Nephron progenitor cell (in vitro differentiated cells): ENCODE results near the gene MUSTN1.

Experiments
- DNase-seq: peaks from one replicate; pipeline ENCODE4 v3.0.0; 2021
- H3K27ac Mint-ChIP-seq: 2 replicates; pipeline ENCODE4 v1.8.0; 2021; ENCODE audit warnings: mild to moderate bottlenecking, moderate library complexity, mixed read lengths
- H3K27me3 Mint-ChIP-seq: 2 replicates; pipeline ENCODE4 v1.8.0; 2021; ENCODE audit warnings: mild to moderate bottlenecking, low read depth, mixed read lengths; ENCODE audit not compliant: poor library complexity
- H3K36me3 Mint-ChIP-seq: 2 replicates; pipeline ENCODE4 v1.8.0; 2021; ENCODE audit warnings: low read depth, mixed read lengths
- H3K4me1 Mint-ChIP-seq: 2 replicates; pipeline ENCODE4 v1.8.0; 2021; ENCODE audit warnings: mixed read lengths
- H3K4me3 Mint-ChIP-seq: 2 replicates; pipeline ENCODE4 v1.8.0; 2021; ENCODE audit warnings: mild to moderate bottlenecking, moderate library complexity, mixed read lengths
- H3K9me3 Mint-ChIP-seq: 2 replicates; pipeline ENCODE4 v1.8.0; 2021; ENCODE audit warnings: mild to moderate bottlenecking, moderate library complexity, mixed read lengths
- CTCF ChIP-seq: fragments of 200-600 bp; sonication (generic); IDR thresholded peaks from 2 replicates; pipeline ENCODE4 v1.5.0; 2021; ENCODE audit warnings: antibody characterized with exemption

The MUSTN1 gene

GRCh38 chr3:52834871-52835501 is at the start of gene MUSTN1:
MUSTN1 (minus strand) TSS chr3:52835019; CDS start chr3:52834948, 71 bp downstream.
- Mint-ChIP-seq H3K27ac (peak within 1 kb of the TSS; percentile 91), H3K36me3 (no peaks in the 10 kb centered on the region), H3K4me1 (peaks cover 60% of the 10 kb centered on the region), H3K27me3 (peaks cover 11% of the 10 kb centered on the region), H3K4me3 (peak within 1 kb of the TSS; percentile 58), H3K9me3 (no peaks in the 10 kb centered on the region)
- DNase-seq: peak; percentile 41
- TF ChIP-seq CTCF: no peak

GRCh38 chr3:52882377-52882776 is 47.6 kb upstream of the MUSTN1 start:
- Mint-ChIP-seq H3K27ac (no peak overlapping the region), H3K9me3 (peaks cover 11% of the 10 kb centered on the region), H3K27me3 (no peaks in the 10 kb centered on the region), H3K4me3 (no peak overlapping the region), H3K4me1 (peaks cover 5% of the 10 kb centered on the region), H3K36me3 (peaks cover 16% of the 10 kb centered on the region)
- no peak for DNase-seq
- TF ChIP-seq CTCF: no peak

GRCh38 chr3:52881871-52882270 is 47.1 kb upstream of the MUSTN1 start:
- DNase-seq: no peak
- Mint-ChIP-seq H3K27me3 (no peaks in the 10 kb centered on the region), H3K4me3 (no peak overlapping the region), H3K36me3 (peaks cover 16% of the 10 kb centered on the region), H3K4me1 (peaks cover 5% of the 10 kb centered on the region), H3K27ac (peak overlapping the region; percentile 22), H3K9me3 (peaks cover 11% of the 10 kb centered on the region)
- no peak for TF ChIP-seq CTCF

GRCh38 chr3:52880474-52880873 is 45.7 kb upstream of the MUSTN1 start:
- Mint-ChIP-seq H3K4me1 (peaks cover 5% of the 10 kb centered on the region), H3K9me3 (peaks cover 6% of the 10 kb centered on the region), H3K4me3 (no peak overlapping the region), H3K27me3 (no peaks in the 10 kb centered on the region), H3K27ac (no peak overlapping the region), H3K36me3 (peaks cover 11% of the 10 kb centered on the region)
- DNase-seq: no peak
- TF ChIP-seq CTCF: no peak

- TF ChIP-seq CTCF: no peak
- no peak for DNase-seq
- H3K27me3 Mint-ChIP-seq: peaks cover 3% of the 10 kb centered on the region
- H3K27ac Mint-ChIP-seq: no peak overlapping the region
- peaks cover 3% of the 10 kb centered on the region for H3K9me3 Mint-ChIP-seq
- no peak overlapping the region for H3K4me3 Mint-ChIP-seq
- H3K4me1 Mint-ChIP-seq: peaks cover 8% of the 10 kb centered on the region
- H3K36me3 Mint-ChIP-seq: peaks cover 7% of the 10 kb centered on the region
Observed at GRCh38 chr3:52880047-52880446, 45.2 kb upstream of the MUSTN1 start.

- peaks cover 2% of the 10 kb centered on the region for H3K36me3 Mint-ChIP-seq
- no peak for TF ChIP-seq CTCF
- peaks cover 3% of the 10 kb centered on the region for H3K27me3 Mint-ChIP-seq
- H3K4me3 Mint-ChIP-seq: no peak overlapping the region
- H3K9me3 Mint-ChIP-seq: no peaks in the 10 kb centered on the region
- H3K27ac Mint-ChIP-seq: no peak overlapping the region
- peaks cover 9% of the 10 kb centered on the region for H3K4me1 Mint-ChIP-seq
- no peak for DNase-seq
Observed at GRCh38 chr3:52879581-52879980, 44.8 kb upstream of the MUSTN1 start.
